CD4-positive, alpha-beta memory T cell (primary cell): ENCODE results near the gene APOL4. TPM values are rescaled to one million over a fixed set of nuclear protein-coding genes. Genes with fewer than 3 reads are reported as not detected.

Experiments used
- CTCF ChIA-PET: fragments of 350-600 bp; sonication (Branson Sonifier 250); formaldehyde crosslinking; loops from one replicate; lab custom pipeline; 2021; ENCODE audit warnings: inconsistent platforms; ENCODE audit not compliant: partially characterized antibody; lab: Charles Lee
- POLR2A ChIA-PET: fragments of 350-600 bp; sonication (Branson Sonifier 250); formaldehyde crosslinking; loops from one replicate; lab custom pipeline; 2021; ENCODE audit not compliant: partially characterized antibody; lab: Charles Lee
- DNase-seq, 5 donors: peaks; one replicate each; pipeline versions ENCODE4 v3.0.0 to v3.0.0-alpha.2; 2020 to 2022; ENCODE audit warnings: mixed read lengths in 1 of 5
- H3K27ac ChIP-seq: one replicate; pipeline ENCODE4 v1.7.0; 2013; ENCODE audit warnings: low read depth, low read length
- H3K27me3 ChIP-seq: 2 replicates; pipeline ENCODE4 v1.7.0; 2013; ENCODE audit warnings: mild to moderate bottlenecking, low read length, moderate library complexity; ENCODE audit not compliant: insufficient read depth
- H3K36me3 ChIP-seq: 2 replicates; pipeline ENCODE4 v1.7.0; 2013; ENCODE audit warnings: mild to moderate bottlenecking, low read length, moderate library complexity; ENCODE audit not compliant: insufficient read depth
- H3K4me1 ChIP-seq: 2 replicates; pipeline ENCODE4 v1.7.0; 2013; ENCODE audit warnings: mild to moderate bottlenecking, low read length, moderate library complexity; ENCODE audit not compliant: insufficient read depth
- H3K4me3 ChIP-seq, 2 donors: one replicate each; pipeline ENCODE4 v1.7.0; 2013; ENCODE audit warnings: low read length in 2 of 2, mild to moderate bottlenecking in 1 of 2
- H3K9me3 ChIP-seq, 2 donors: one replicate each; pipeline ENCODE4 v1.7.0; 2013; ENCODE audit warnings: low read length in 2 of 2, control low read depth in 1 of 2; ENCODE audit not compliant: control insufficient read depth in 1 of 2
- H3K27ac Mint-ChIP-seq, 7 donors: one replicate each; pipeline ENCODE4 v1.8.0; 2020 to 2021; ENCODE audit warnings: mixed read lengths in 7 of 7, mild to moderate bottlenecking in 6 of 7, inconsistent platforms in 3 of 7, moderate library complexity in 3 of 7
- H3K27me3 Mint-ChIP-seq, 2 donors: one replicate each; pipeline ENCODE4 v1.8.0; 2020 to 2021; ENCODE audit warnings: mixed read lengths in 2 of 2
- H3K36me3 Mint-ChIP-seq, 2 donors: one replicate each; pipeline ENCODE4 v1.8.0; 2020 to 2021; ENCODE audit warnings: mixed read lengths in 2 of 2, inconsistent platforms in 1 of 2, mild to moderate bottlenecking in 1 of 2
- H3K4me1 Mint-ChIP-seq, 4 donors: one replicate each; pipeline ENCODE4 v1.8.0; 2020 to 2021; ENCODE audit warnings: mixed read lengths in 4 of 4, mild to moderate bottlenecking in 1 of 4
- H3K4me3 Mint-ChIP-seq, 8 donors: one replicate each; pipeline ENCODE4 v1.8.0; 2020 to 2021; ENCODE audit warnings: mixed read lengths in 8 of 8, mild to moderate bottlenecking in 7 of 8, moderate library complexity in 6 of 8, inconsistent platforms in 3 of 8
- H3K9me3 Mint-ChIP-seq, 8 donors: one replicate each; pipeline ENCODE4 v1.8.0; 2020 to 2021; ENCODE audit warnings: mixed read lengths in 8 of 8, mild to moderate bottlenecking in 5 of 8, inconsistent platforms in 3 of 8, moderate library complexity in 1 of 8
- intact Hi-C: fragments of 100-400 bp; cut with micrococcal nuclease; formaldehyde crosslinking; loops from one replicate; pipeline ENCODE4 v1.15.1; 2023
- polyA plus RNA-seq, 2 donors: library from polyadenylated mRNA; unstranded; fragments of 300-500 nt; fragmentation: Illumina TruSeq; gene quantifications; one replicate each; pipeline ENCODE4 v1.2.3, GENCODE V29; 2021
- total RNA-seq, 2 experiments: library from RNA; stranded (reverse); gene quantifications; one replicate each; pipeline ENCODE4 v1.2.3, GENCODE V29; 2021

APOL4 gene
- total and polyA plus RNA-seq, 4 experiments from 2014 or later = not detected

- H3K4me3 Mint-ChIP-seq = no peak overlapping the region
- Histone ChIP-seq H3K9me3 (no peaks in the 10 kb centered on the region), H3K4me1 (peaks cover 5% of the 10 kb centered on the region), H3K27ac (no peak overlapping the region), H3K27me3 (no peaks in the 10 kb centered on the region), H3K4me3 (no peak overlapping the region), H3K36me3 (no peaks in the 10 kb centered on the region)
- H3K4me1 Mint-ChIP-seq = peaks cover 3 to 8% (median 5%) of the 10 kb centered on the region in 4 donors
- DNase-seq = no peak
- ChIA-PET POLR2A (no interaction called here), CTCF (interaction anchor here (1.2 kb wide), 1 partner anchor 56 kb away, joined by 3 read pairs; no protein-coding TSS in a partner anchor)
- H3K36me3 Mint-ChIP-seq = no peaks in the 10 kb centered on the region
- H3K27me3 Mint-ChIP-seq = no peaks in the 10 kb centered on the region
- H3K27ac Mint-ChIP-seq = peak overlapping the region in 1 of 7 donors; percentile 26
- intact Hi-C loops = no loop called here
- H3K9me3 Mint-ChIP-seq = peaks cover 0 to 10% (median 4%) of the 10 kb centered on the region in 8 donors
Measured at GRCh38 chr22:36244522-36245391, 43.1 kb upstream of the APOL4 start.

DNA sequence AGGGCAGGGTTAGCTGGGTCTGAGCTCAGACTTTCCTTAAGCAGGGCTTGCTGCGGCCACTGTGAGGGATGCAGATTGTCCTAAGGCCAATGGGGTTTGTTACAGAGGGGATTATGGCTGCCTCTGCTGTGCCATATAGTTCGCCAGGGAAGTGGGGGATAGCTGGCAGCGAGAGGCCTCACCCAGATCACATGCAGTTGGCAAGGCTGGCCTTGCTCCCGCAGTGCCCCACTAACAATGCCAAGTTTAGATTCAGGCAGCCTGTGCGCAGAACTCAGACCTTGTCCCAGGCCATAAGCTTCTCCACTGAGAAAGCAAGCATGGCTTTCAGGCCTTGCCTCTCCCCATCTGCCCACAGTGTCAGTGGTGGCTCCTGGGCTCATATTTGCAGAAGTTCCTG, 42.4 kb upstream of the APOL4 start:
- H3K36me3 ChIP-seq = no peaks in the 10 kb centered on the region
- Mint-ChIP-seq H3K27me3 (no peaks in the 10 kb centered on the region), H3K27ac (no peak overlapping the region), H3K4me1 (peaks cover 8 to 16% (median 11%) of the 10 kb centered on the region in 4 donors), H3K4me3 (no peak overlapping the region), H3K36me3 (peaks cover 0 to 6% of the 10 kb centered on the region in 2 donors), H3K9me3 (peaks cover 0 to 10% (median 4%) of the 10 kb centered on the region in 8 donors)
- POLR2A ChIA-PET = interaction anchor here (1.5 kb wide), 1 partner anchor 45 kb away, joined by 3 read pairs; no protein-coding TSS in a partner anchor
- no peaks in the 10 kb centered on the region for H3K9me3 ChIP-seq
- no peak overlapping the region for H3K4me3 ChIP-seq
- H3K4me1 ChIP-seq = peaks cover 8% of the 10 kb centered on the region
- no peak for DNase-seq
- no peak overlapping the region for H3K27ac ChIP-seq
- no peaks in the 10 kb centered on the region for H3K27me3 ChIP-seq
- intact Hi-C loops = no loop called here
- CTCF ChIA-PET = interaction anchor here (1.2 to 2.7 kb wide), 3 partner anchors 8 to 57 kb away, joined by 3 to 12 read pairs (median 8); partner anchors contain the start of gene APOL1

DNA sequence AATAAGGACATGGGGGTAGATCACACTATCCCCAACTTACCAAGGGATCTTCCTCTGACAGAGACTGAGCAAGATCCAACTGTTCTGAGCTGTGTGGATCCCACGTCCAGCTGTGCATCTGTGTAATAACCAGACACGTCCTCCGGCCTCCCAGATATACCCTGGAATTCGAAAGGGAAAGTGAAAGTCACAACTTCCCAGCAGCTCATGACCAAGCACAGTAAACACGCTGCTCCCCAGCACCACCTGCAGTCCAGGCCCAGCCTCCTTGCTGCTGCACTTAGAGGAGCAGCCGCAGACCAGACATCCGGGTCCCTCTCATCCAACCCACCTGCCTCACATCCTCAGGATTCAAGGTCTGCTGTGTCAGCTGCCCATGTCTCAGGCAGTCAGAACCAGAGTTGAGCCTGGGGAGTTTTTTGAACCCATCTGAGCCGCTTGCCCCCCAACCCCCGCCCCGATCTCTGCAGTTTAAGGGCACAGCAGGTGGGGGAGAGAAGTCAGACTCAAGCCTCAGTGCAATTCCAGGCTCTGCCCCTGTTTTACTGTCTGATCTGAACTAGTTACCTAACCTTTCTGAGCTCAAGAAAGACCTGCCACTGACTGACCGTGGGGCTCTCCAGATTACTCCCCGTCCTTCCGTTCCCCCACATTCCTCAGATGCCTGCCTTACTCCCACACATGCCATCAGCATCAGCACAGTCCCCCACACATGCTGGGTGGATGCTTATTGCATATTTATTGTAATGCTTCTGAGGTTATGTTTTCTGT, 38.0 kb upstream of the APOL4 start, which contains the start of gene APOL2:
Gene APOL2 (minus strand): TSS at position 127 of the 771 bp plus-strand sequence. CDS start 6,365 bp downstream, outside the sequence.
- Mint-ChIP-seq H3K27me3 (no peaks in the 10 kb centered on the region), H3K9me3 (peaks cover 0 to 12% (median 4%) of the 10 kb centered on the region in 8 donors), H3K4me1 (peaks cover 39 to 55% (median 47%) of the 10 kb centered on the region in 4 donors), H3K36me3 (peaks cover 31 to 40% of the 10 kb centered on the region in 2 donors), H3K27ac (peak within 1 kb of the TSS; percentile 86 to 99 (median 97)), H3K4me3 (peak within 1 kb of the TSS; percentile 96 to 100 (median 99))
- intact Hi-C loops = loop anchor here (1.0 to 5.0 kb wide), 4 partner anchors 14 to 248 kb away; partner anchors contain the start of gene APOL1
- Histone ChIP-seq H3K4me1 (peaks cover 42% of the 10 kb centered on the region), H3K4me3 (peak within 1 kb of the TSS; percentile 59 to 76), H3K9me3 (no peaks in the 10 kb centered on the region), H3K36me3 (peaks cover 21% of the 10 kb centered on the region), H3K27ac (peak within 1 kb of the TSS; percentile 81), H3K27me3 (no peaks in the 10 kb centered on the region)
- CTCF ChIA-PET = interaction anchor here (0.6 to 6.2 kb wide), 28 partner anchors 9 to 285 kb away, joined by 3 to 47 read pairs (median 5); partner anchors contain the start of genes APOL1 and APOL3
- DNase-seq = peak; percentile 75 to 94 (median 85)
- POLR2A ChIA-PET = interaction anchor here (0.7 to 4.5 kb wide), 20 partner anchors 14 to 290 kb away, joined by 3 to 44 read pairs (median 5); partner anchors contain the start of genes APOL1, EIF3D, FOXRED2 and MYH9

- Mint-ChIP-seq H3K4me1 (peaks cover 42 to 59% (median 51%) of the 10 kb centered on the region in 4 donors), H3K9me3 (peaks cover 0 to 12% (median 4%) of the 10 kb centered on the region in 8 donors), H3K4me3 (peak overlapping the region; percentile 96 to 100 (median 99)), H3K27ac (peak overlapping the region; percentile 86 to 99 (median 97)), H3K36me3 (peaks cover 36 to 46% of the 10 kb centered on the region in 2 donors), H3K27me3 (no peaks in the 10 kb centered on the region)
- H3K9me3 ChIP-seq = no peaks in the 10 kb centered on the region
- CTCF ChIA-PET = interaction anchor here (0.7 to 6.2 kb wide), 25 partner anchors 12 to 248 kb away, joined by 3 to 47 read pairs (median 5); partner anchors contain the start of genes APOL1 and APOL3
- peaks cover 46% of the 10 kb centered on the region for H3K4me1 ChIP-seq
- peak overlapping the region; percentile 81 for H3K27ac ChIP-seq
- H3K27me3 ChIP-seq = no peaks in the 10 kb centered on the region
- peaks cover 22% of the 10 kb centered on the region for H3K36me3 ChIP-seq
- no peak for DNase-seq
- intact Hi-C loops = loop anchor here (1.0 to 5.0 kb wide), 4 partner anchors 14 to 248 kb away; partner anchors contain the start of gene APOL1
- POLR2A ChIA-PET = interaction anchor here (0.7 to 4.5 kb wide), 18 partner anchors 14 to 290 kb away, joined by 3 to 44 read pairs (median 6); partner anchors contain the start of genes APOL1, EIF3D, FOXRED2 and MYH9
- H3K4me3 ChIP-seq = peak overlapping the region; percentile 59 to 76
Measured at GRCh38 chr22:36239150-36239400, 37.5 kb upstream of the APOL4 start.

GRCh38 chr22:36238373-36239149, 37.0 kb upstream of the APOL4 start:
- peak overlapping the region; percentile 96 to 100 (median 99) for H3K4me3 Mint-ChIP-seq
- ChIA-PET CTCF (interaction anchor here (0.7 to 6.2 kb wide), 26 partner anchors 11 to 248 kb away, joined by 3 to 47 read pairs (median 5); partner anchors contain the start of genes APOL1 and APOL3), POLR2A (interaction anchor here (0.7 to 4.5 kb wide), 19 partner anchors 15 to 291 kb away, joined by 3 to 44 read pairs (median 5); partner anchors contain the start of genes APOL1, EIF3D, FOXRED2 and MYH9)
- peak overlapping the region; percentile 86 to 99 (median 97) for H3K27ac Mint-ChIP-seq
- Histone ChIP-seq H3K9me3 (no peaks in the 10 kb centered on the region), H3K27me3 (no peaks in the 10 kb centered on the region), H3K4me1 (peaks cover 46% of the 10 kb centered on the region), H3K4me3 (peak overlapping the region; percentile 59 to 76), H3K36me3 (peaks cover 22% of the 10 kb centered on the region), H3K27ac (peak overlapping the region; percentile 81)
- peak in 1 of 5 donors; percentile 4 for DNase-seq
- peaks cover 42 to 62% (median 53%) of the 10 kb centered on the region in 4 donors for H3K4me1 Mint-ChIP-seq
- intact Hi-C loops = loop anchor here (1.0 to 5.0 kb wide), 4 partner anchors 15 to 249 kb away; partner anchors contain the start of gene APOL1
- peaks cover 0 to 12% (median 4%) of the 10 kb centered on the region in 8 donors for H3K9me3 Mint-ChIP-seq
- H3K36me3 Mint-ChIP-seq = peaks cover 41 to 51% of the 10 kb centered on the region in 2 donors
- H3K27me3 Mint-ChIP-seq = no peaks in the 10 kb centered on the region
